Right renal cortex interstitium (tissue), 3 donors: Measurements from ENCODE around the gene IL18R1. TPM values are rescaled to one million over a fixed set of nuclear protein-coding genes. Genes with fewer than 3 reads are reported as not detected.
"Not testable (repeated sequence)": the region's sequence is repeated elsewhere in the genome, so short reads cannot be mapped to it uniquely, and the experiment has no call there.

Experiments used
- DNase-seq, 3 donors: peaks; one replicate each; pipeline ENCODE4 v3.0.0-alpha.2; 2013; ENCODE audit warnings: low read depth in 3 of 3, low spot score in 2 of 3
- polyA plus RNA-seq, 3 donors: library from polyadenylated mRNA; unstranded; fragments of 120-200 nt; gene quantifications; one replicate each; pipeline ENCODE4 v1.2.1, GENCODE V29; 2013; ENCODE audit not compliant: insufficient read length in 3 of 3

IL18R1 gene, protein sequence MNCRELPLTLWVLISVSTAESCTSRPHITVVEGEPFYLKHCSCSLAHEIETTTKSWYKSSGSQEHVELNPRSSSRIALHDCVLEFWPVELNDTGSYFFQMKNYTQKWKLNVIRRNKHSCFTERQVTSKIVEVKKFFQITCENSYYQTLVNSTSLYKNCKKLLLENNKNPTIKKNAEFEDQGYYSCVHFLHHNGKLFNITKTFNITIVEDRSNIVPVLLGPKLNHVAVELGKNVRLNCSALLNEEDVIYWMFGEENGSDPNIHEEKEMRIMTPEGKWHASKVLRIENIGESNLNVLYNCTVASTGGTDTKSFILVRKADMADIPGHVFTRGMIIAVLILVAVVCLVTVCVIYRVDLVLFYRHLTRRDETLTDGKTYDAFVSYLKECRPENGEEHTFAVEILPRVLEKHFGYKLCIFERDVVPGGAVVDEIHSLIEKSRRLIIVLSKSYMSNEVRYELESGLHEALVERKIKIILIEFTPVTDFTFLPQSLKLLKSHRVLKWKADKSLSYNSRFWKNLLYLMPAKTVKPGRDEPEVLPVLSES
- 1 to 10 TPM; 2.1 to 2.7 (median 2.5) TPM for polyA plus RNA-seq

DNA sequence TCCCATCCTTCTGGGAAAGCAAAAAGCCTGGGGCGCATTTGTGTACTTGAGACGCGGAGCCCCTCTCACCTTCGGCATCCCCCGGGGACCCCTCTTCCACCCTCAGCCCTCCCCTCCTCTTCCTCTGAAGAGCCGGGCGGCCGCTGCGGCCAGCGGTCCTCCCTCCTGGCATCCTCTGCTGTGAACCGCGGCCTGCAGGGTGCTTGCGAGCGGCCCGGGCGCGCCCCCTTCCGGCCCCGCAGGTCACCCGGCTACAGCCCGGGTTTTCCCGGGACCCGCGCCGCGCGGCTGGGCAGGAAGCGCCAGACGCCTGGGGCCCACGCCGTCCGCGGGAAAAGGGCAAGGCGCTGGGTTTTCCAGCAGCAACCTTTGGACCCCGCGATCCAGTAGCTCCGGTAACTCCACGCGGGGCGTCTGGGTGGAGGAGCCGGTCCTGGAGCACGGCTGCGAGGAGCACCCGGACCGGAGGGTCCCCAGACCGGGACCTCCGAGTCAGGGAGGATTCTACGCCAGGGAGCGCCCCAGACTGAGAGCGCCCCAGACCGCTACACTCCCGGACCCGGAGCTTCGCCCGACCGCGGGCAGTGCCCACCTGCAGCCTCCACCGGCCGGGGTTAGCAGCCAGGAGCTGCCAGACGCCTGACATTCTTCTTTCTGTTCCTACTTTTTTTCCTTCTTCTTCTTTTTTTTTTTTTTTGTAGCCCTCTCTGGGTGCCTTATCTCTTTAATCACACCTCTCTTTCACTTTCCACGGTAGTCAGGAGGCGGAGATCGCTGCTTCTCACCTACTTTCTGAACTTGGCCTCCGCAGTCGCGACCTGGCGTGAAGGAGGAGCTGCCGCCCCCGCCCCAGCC, at the start of gene IL18R1:
IL18R1 (plus strand) TSS at position 271 of the 855 bp plus-strand sequence. CDS start 6,865 bp downstream, outside the sequence.
- DNase-seq = peak in 2 of 3 donors; percentile 59 to 61

DNA sequence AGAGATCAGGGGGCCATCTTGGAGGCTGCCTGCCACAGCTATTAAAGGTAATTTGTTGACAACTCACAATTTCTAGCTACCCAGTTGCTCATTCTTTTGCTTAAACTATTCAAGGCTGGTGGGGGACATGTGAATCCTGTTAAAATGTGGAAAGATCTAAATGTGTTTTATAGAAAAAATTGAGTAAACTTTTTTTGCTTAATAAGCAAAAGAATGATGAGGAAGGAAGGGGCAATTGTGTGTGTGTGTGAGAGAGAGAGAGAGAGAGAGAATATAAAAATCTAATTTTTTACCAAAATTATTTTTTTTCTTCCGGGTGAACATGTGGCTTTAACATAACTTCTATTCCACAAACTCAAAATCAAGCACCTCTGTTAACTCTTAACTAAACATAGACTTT, 49.5 kb upstream of the IL18R1 start:
- DNase-seq = no peak

DNA sequence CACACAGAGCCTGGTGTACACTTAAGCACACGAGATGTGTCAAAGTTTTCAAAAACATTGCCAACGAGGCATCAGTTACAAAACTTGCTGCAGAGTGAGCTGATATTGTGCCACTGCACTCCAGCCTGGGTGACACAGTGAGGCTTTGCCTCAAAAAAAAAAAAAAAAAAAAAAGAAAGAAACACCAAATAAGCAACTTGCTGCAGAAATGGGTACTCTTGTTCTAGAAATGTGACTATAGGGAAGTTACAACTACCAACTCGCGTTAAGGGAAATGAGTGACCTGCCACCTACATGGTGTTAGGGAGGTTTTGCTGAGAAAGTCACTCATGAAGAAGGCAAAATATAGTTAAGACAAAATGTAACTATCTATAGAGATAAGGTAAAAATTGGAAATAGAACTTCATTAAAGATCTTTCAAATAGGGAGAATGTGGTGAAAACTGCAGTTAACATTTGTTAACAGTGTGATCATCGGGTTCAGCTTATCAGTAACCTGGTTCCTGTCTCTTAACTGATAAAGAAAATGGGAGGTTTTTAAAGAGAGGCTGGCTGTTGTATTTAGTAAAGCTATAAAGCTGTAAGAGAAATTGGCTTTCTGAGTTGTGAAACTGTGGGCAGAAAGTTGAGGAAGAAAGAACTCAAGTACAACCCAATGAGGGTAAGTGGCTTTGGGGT, 44.5 kb upstream of the IL18R1 start, which contains the start of gene IL1RL1:
IL1RL1 (plus strand) TSS at position 600 of the 677 bp plus-strand sequence. CDS start 26,702 bp downstream, outside the sequence.
- DNase-seq = no peak

DNA sequence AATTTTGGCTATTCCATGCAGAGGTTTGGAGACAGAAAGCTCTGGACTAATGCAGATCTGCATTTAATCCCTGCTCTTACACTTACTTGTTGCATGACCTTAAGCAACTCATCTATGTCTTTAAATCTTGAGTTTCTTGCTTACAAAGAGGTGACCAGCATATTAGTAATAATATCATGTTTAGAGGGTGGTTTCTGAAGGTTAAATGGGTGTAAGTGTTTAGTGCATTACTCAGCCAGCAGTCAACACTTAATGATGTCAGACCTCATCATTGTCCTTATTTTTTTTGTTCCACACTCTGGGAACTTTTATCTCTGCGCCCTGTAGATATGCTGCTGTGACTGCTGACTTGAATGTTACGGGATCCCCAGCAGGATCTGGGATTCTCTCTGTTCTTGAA, 42.6 kb upstream of the IL18R1 start:
- no peak for DNase-seq

DNA sequence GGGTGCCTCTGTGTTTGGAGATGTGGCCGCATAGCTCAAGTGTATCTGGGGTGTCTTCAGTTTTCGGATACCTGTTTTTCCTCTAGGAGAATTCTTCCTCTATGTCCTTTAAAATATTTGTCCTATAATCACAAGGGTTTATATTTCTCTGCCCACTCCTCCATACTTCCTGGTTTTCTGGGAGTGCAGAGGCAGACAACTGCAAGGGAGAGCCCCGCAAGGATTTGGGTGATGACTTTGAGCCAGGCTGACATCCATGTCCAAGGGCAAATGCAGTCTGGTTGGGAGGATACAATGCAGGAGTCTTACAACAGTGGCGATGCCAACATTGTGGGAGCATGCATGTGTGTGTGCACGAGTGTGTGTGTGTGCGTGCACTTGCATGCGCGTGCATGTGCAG, 42.1 kb upstream of the IL18R1 start:
- no peak for DNase-seq

DNA sequence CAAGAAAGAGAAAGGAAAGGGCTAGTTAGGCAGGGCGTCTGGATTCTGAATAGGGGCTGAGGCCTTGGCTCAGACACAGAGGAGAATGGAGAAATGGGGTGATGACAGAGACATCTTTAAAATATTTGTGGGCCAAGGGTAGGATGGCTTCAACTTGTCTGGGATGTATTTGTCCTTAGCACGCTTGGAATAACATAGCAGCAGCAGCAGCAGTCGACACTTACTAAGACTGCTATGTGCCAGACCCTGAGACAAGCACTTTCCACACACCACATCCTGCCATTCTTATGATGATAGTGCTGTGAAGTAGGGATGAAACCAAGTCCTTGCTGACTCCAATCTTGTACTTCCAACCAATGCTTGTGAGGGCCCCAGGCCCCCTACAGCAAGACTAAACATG, 41.6 kb upstream of the IL18R1 start:
- DNase-seq = no peak

DNA sequence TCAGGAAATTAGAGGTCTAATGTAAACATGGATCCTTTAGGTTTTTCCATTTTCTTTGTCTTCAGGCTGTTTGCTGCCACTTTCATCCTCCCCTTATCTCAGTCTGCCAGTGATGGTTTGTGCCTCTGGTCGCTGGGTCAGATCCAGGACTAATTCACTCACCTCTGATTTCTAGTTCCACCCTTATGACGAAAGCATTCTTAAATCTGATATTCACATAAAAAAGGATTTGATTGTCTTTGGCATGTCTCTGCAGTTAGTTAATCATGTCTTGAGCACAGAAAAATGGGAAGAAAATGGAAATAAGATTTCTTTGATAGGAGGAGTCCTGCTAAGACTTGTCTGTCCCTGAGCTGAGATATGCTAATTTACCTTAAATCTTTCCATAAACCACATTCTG, 39.7 kb upstream of the IL18R1 start:
- DNase-seq = no peak

DNA sequence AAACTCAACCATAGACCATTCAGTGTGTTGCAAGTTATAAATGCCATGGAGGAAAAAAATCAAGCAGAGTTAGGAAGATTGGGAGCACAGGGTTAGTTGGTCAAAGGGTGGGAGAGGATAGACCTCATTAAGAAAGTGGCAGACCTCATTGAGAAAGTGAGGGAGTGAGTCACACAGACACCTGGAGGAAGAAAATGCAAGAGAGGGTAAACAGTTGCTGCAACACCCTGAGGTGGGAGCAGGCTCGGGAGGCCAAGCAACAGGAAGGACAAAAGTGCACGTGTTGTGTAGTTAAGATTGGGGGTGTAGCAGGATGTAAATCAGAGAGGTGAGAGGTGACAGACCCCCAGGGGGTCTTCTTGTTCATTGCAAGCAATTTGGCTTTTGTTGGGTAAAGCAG, 37.9 kb upstream of the IL18R1 start:
- DNase-seq = no peak

DNA sequence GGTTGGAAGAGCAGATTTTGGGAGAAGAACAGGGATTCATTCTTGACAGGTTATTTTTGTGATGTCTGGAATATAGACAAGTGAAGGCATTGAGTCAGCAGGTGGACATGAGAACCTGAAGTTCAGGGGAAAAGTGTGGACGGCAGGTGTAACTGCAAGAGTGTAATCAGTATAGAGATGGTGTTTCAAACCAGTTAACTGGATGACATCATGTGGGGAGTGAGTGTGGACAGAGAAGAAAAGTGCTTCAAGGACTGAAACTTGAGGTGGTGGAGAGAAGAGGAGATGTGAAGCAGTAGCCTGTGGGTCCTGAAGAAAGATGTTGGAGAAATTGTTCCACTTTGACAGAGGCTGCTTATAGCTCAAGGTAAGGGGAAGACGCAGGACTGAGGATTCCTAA, 37.2 kb upstream of the IL18R1 start:
- no peak for DNase-seq

DNA sequence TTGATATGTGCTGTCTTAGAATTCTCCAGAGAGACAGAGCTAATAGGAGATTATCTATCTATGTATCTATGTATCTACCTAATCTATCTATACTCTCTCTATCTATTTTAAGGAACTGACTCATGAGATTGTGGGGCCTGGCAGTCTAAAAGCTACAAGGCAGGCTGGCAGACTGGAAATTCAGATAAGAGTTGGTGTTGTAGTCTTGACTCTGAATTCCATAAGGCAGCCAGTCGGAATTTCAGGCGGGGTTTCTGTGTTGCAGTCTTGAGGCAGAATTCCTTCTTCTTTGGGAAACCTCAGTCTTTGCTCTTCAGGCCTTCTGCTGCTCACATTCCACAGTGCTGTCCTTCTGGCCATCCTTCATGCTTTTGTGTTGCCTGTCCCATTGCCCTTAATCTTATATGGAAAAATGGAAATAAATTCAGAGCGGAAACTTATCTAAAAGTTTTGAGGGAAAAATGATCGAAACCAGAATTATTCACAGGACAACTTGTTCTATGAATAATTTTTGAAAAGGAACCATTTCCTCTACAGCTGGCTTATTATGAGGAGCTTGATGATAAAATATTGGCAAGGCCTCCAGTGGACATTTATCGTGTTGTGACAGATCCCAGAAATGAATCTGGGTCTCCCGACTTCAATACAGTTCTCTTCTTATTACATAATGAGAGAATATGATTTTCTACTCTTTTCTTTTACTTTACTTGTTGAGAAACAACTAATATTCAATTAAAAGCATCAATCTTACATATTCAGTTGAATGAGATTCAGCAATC, 33.5 kb upstream of the IL18R1 start:
- DNase-seq = no peak

DNA sequence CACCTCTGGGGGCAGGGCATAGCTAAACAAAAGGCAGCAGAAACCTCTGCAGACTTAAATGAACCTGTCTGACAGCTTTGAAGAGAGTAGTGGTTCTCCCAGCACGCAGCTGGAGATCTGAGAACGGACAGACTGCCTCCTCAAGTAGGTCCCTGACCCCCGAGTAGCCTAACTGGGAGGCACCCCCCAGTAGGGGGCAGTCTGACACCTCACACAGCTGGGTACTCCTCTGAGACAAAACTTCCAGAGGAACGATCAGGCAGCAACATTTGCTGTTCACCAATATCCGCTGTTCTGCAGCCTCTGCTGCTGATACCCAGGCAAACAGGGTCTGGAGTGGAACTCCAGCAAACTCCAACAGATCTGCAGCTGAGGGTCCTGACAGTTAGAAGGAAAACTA, 30.7 kb upstream of the IL18R1 start:
- not testable (repeated sequence) for DNase-seq

DNA sequence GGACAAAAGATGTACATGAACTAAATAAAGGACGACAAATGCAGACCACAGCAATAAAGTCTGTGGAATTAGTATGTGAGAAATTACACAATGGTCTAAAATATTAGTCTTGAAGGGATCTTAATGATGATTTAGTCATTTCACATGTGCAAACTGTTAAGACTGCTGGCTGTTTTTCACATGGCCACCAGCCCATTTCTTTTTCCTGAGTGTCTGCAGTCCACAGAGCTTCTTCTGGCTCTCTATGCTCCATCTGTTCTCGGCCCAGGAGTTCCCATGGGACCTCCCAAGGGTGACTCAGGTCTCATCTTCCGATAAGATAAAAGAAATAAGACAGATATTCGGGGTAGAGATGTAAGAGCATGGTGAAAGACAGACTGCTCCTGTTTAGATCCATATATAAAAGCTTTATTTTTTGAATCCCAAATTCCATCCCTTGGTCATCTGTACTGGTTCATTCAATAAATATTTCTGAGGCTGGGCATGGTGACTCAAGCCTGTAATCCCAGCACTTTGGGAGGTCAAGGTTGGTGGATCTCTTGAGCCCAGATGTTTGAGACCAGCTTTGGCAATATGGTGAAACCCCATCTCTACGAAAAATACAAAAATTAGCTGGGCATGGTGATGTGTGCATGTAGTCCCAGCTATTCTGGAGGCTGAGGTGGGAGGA, 24.1 kb upstream of the IL18R1 start:
- no peak for DNase-seq

DNA sequence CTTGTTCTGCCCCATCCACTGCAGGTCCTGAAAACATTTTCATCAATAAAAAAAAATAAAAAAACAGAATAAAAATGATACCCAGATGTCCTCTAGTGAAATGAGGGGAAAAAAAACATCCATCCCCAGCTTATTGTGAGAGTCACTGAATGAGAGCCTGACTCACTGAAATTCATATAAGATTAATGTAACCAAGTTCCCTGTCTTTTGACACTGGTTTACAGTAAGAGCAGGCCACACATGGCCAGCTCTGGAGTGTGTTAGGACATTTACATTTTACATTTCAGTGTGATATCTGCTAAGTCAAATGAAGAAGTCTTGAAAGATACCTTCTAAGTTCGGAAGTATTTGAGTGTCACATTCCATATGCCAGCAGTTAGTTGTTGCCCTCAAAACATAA, 21.1 kb upstream of the IL18R1 start:
- DNase-seq = no peak

DNA sequence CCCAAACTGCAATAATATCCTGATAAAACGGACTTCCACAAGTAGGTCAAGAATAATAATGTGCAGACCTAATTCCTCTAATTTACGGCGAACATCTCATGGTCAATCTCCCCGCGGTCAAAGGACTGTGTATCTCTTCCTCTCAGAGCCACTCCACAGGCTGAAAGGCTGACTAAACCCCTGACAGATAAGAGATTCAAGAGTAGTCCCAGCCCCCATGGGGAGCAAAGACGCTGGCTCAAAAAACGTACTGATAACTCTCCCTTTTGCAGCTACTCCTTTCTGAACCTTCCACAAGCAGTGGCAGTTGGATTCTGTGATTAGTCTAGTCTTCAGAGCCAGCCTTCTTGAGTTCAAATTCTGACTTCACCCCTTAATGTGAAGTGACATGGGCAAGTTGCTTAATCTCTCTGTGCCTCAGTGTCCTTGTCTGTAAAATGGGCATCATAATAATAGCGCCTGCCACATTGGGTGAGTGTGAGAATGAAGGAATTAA, 19.7 kb upstream of the IL18R1 start:
- no peak for DNase-seq

DNA sequence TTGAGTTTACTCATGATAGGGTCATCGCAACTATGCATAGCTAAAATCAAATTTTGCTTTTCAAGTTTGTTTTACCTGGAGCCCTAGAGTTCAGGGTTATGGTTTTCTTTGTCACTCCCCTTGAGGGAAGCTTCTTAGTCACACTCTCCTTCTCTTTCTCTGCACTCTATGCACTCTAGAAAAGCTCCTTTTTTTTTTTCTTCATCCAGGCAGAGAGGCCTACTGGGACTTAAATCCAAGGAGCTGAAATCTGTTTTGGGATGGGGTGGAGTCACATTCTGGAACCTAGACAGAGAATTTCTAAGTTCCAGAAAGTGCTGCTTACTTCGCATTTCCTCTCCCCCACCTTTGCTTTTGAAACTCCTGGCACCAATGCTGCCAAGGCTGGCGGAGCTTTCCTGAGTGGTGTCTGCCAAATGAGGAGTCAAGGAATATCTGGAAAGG, 19.1 kb upstream of the IL18R1 start:
- DNase-seq = no peak

DNA sequence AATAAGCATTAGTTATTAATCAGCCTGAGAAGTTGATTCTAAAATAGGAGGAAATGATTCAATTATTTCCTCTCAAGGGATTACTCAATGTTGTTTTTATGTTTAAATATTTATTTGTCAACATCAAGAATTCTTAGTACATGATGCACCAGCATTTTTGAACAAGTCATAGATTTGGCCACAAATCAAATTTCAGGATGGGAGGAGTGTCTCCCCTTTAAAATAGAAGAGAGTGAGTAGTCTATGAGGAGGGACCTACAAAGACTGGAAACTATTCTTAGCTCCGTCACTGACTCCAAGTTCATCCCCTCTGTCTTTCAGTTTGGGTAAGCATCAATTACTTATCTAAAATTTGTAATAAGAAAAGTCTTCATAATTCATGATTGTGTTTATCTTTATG, 18.6 kb upstream of the IL18R1 start:
- no peak for DNase-seq

DNA sequence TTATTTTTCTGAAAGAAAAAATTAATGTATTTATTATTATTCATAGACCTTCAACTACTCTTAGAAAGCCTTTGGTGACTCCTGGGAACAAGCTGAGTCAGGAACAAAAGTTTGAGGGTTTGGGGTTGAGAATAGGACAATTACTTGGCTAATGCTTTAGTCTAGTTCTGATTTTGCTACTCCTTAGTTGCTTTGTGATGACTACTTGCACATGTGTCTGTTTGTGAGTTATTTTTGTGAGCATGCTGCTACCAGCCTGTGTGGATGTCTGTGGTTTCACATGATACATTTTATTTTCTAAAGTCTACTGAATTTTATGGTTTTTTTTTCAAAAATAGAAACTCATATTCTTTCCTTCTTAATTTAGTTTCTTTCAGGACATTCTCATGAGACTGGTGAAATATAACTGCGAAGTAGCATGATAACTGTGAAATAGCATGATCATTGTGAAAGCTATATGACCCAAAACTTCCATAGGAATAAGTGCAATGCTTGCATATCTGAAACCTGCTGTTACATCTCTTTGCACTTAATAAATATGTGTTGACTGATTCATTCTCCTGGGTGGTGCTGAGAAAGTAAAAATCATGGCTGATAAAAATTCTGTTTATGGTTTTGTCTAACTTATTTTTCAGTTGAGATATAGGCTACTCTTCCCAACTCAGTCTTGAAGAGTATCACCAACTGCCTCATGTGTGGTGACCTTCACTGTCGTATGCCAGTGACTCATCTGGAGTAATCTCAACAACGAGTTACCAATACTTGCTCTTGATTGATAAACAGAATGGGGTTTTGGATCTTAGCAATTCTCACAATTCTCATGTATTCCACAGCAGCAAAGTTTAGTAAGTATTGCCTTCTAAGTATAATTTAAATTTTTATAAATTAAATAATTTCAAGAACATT, 17.9 kb upstream of the IL18R1 start:
- no peak for DNase-seq

DNA sequence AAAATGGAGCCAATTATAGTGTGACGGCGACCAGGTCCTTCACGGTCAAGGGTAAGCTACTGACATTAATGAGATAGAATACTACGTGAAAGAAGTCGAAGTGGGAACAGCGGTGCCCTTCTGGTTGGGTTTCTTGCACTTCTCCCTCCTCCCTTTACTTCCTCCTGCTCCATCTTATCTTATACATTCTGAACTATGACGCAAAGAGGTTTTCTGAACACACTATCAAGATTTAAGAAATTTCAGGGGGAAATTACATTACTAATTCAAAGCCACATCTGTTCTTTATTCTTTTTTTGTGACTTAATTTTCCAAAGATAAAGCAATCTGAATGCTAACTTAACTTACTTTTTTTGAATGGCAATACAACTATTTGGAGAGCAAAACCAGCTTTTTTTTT, 14.8 kb upstream of the IL18R1 start:
- DNase-seq = no peak
